ENCODE data around the gene ZNF580.
A peak's percentile ranks its signal among the peaks of the same experiment; 100 is the strongest.

ZNF580 gene

GRCh38 chr19:55613930-55614710, 26.7 kb upstream of the ZNF580 start:
- Mint-ChIP-seq H3K4me1 (peaks cover 29% of the 10 kb centered on the region), H3K4me3 (no peak overlapping the region)
- no peak for ATAC-seq (ENCODE audit: low read depth)

GRCh38 chr19:55614711-55615542, 25.9 kb upstream of the ZNF580 start:
- peaks cover 25% of the 10 kb centered on the region for H3K4me1 Mint-ChIP-seq
- H3K27me3 Mint-ChIP-seq = no peaks in the 10 kb centered on the region

More at GRCh38 chr19:55613930-55614710, 26.7 kb upstream of the ZNF580 start:
- Mint-ChIP-seq H3K27ac (no peak overlapping the region), H3K27me3 (no peaks in the 10 kb centered on the region), H3K9me3 (peaks cover 2% of the 10 kb centered on the region), H3K36me3 (peaks cover 19% of the 10 kb centered on the region)
- no peak for DNase-seq (ENCODE audit: low spot score in 2 of 2)

GRCh38 chr19:55615543-55616394, 25.0 kb upstream of the ZNF580 start:
- ATAC-seq (ENCODE audit: low read depth) (no peak), DNase-seq (ENCODE audit: low spot score in 2 of 2) (no peak)
- Mint-ChIP-seq H3K36me3 (peaks cover 8% of the 10 kb centered on the region), H3K4me3 (no peak overlapping the region), H3K27me3 (no peaks in the 10 kb centered on the region), H3K9me3 (no peaks in the 10 kb centered on the region), H3K27ac (no peak overlapping the region), H3K4me1 (peaks cover 22% of the 10 kb centered on the region)

More at GRCh38 chr19:55614711-55615542, 25.9 kb upstream of the ZNF580 start:
- H3K36me3 Mint-ChIP-seq = peaks cover 12% of the 10 kb centered on the region
- no peak overlapping the region for H3K27ac Mint-ChIP-seq
- peaks cover under 1% of the 10 kb centered on the region for H3K9me3 Mint-ChIP-seq
- ATAC-seq (ENCODE audit: low read depth) (no peak), DNase-seq (ENCODE audit: low spot score in 2 of 2) (no peak)
- H3K4me3 Mint-ChIP-seq = no peak overlapping the region

GRCh38 chr19:55616395-55616875, 24.4 kb upstream of the ZNF580 start:
- no peak for ATAC-seq (ENCODE audit: low read depth)
- Mint-ChIP-seq H3K4me3 (no peak overlapping the region), H3K36me3 (peaks cover 8% of the 10 kb centered on the region), H3K27me3 (no peaks in the 10 kb centered on the region), H3K4me1 (peaks cover 16% of the 10 kb centered on the region), H3K27ac (no peak overlapping the region), H3K9me3 (no peaks in the 10 kb centered on the region)
- DNase-seq (ENCODE audit: low spot score in 2 of 2) = no peak

GRCh38 chr19:55617426-55617825, 23.4 kb upstream of the ZNF580 start:
- no peak overlapping the region for H3K27ac Mint-ChIP-seq
- peaks cover 8% of the 10 kb centered on the region for H3K36me3 Mint-ChIP-seq
- H3K9me3 Mint-ChIP-seq = no peaks in the 10 kb centered on the region
- no peak for DNase-seq (ENCODE audit: low spot score in 2 of 2)
- no peak for ATAC-seq (ENCODE audit: low read depth)
- peaks cover 7% of the 10 kb centered on the region for H3K4me1 Mint-ChIP-seq
- H3K27me3 Mint-ChIP-seq = no peaks in the 10 kb centered on the region
- H3K4me3 Mint-ChIP-seq = no peak overlapping the region

- DNase-seq (ENCODE audit: low spot score in 2 of 2) = no peak
- H3K4me1 Mint-ChIP-seq = peaks cover 2% of the 10 kb centered on the region
- H3K36me3 Mint-ChIP-seq = peaks cover 7% of the 10 kb centered on the region
- H3K27ac Mint-ChIP-seq = no peak overlapping the region
- no peak for ATAC-seq (ENCODE audit: low read depth)
- no peak overlapping the region for H3K4me3 Mint-ChIP-seq
- H3K9me3 Mint-ChIP-seq = no peaks in the 10 kb centered on the region
- no peaks in the 10 kb centered on the region for H3K27me3 Mint-ChIP-seq
Observed at GRCh38 chr19:55618426-55618825, 22.4 kb upstream of the ZNF580 start.

- Mint-ChIP-seq H3K4me1 (peaks cover 9% of the 10 kb centered on the region), H3K27me3 (no peaks in the 10 kb centered on the region), H3K4me3 (no peak overlapping the region), H3K9me3 (peaks cover 2% of the 10 kb centered on the region), H3K27ac (no peak overlapping the region), H3K36me3 (peaks cover 7% of the 10 kb centered on the region)
- DNase-seq (ENCODE audit: low spot score in 2 of 2) (no peak), ATAC-seq (ENCODE audit: low read depth) (no peak)
Observed at GRCh38 chr19:55619286-55619685, 21.5 kb upstream of the ZNF580 start.

GRCh38 chr19:55620410-55621204, 20.2 kb upstream of the ZNF580 start:
- ATAC-seq (ENCODE audit: low read depth) (no peak), DNase-seq (ENCODE audit: low spot score in 2 of 2) (no peak)
- no peaks in the 10 kb centered on the region for H3K27me3 Mint-ChIP-seq
- no peak overlapping the region for H3K4me3 Mint-ChIP-seq
- peak overlapping the region; percentile 14 for H3K27ac Mint-ChIP-seq
- H3K36me3 Mint-ChIP-seq = peaks cover 7% of the 10 kb centered on the region
- H3K9me3 Mint-ChIP-seq = peaks cover 2% of the 10 kb centered on the region
- peaks cover 17% of the 10 kb centered on the region for H3K4me1 Mint-ChIP-seq

- DNase-seq (ENCODE audit: low spot score in 2 of 2) = no peak
- H3K4me3 Mint-ChIP-seq = no peak overlapping the region
- no peak overlapping the region for H3K27ac Mint-ChIP-seq
- peaks cover 2% of the 10 kb centered on the region for H3K9me3 Mint-ChIP-seq
- peaks cover 17% of the 10 kb centered on the region for H3K4me1 Mint-ChIP-seq
- no peak for ATAC-seq (ENCODE audit: low read depth)
- peaks cover 7% of the 10 kb centered on the region for H3K36me3 Mint-ChIP-seq
- no peaks in the 10 kb centered on the region for H3K27me3 Mint-ChIP-seq
Observed at GRCh38 chr19:55621205-55621672, 19.6 kb upstream of the ZNF580 start.

GRCh38 chr19:55621673-55622231, 19.1 kb upstream of the ZNF580 start:
- H3K4me3 Mint-ChIP-seq = no peak overlapping the region
- peaks cover 2% of the 10 kb centered on the region for H3K9me3 Mint-ChIP-seq
- peaks cover 5% of the 10 kb centered on the region for H3K36me3 Mint-ChIP-seq
- no peak for ATAC-seq (ENCODE audit: low read depth)
- H3K4me1 Mint-ChIP-seq = peaks cover 17% of the 10 kb centered on the region
- H3K27me3 Mint-ChIP-seq = no peaks in the 10 kb centered on the region
- no peak overlapping the region for H3K27ac Mint-ChIP-seq
- no peak for DNase-seq (ENCODE audit: low spot score in 2 of 2)

- Mint-ChIP-seq H3K36me3 (peaks cover 1% of the 10 kb centered on the region), H3K9me3 (peaks cover 2% of the 10 kb centered on the region), H3K4me3 (no peak overlapping the region), H3K27me3 (no peaks in the 10 kb centered on the region), H3K4me1 (peaks cover 17% of the 10 kb centered on the region), H3K27ac (no peak overlapping the region)
- ATAC-seq (ENCODE audit: low read depth) = no peak
- DNase-seq (ENCODE audit: low spot score in 2 of 2) = no peak
Observed at GRCh38 chr19:55622242-55622969, 18.4 kb upstream of the ZNF580 start.

- no peak for ATAC-seq (ENCODE audit: low read depth)
- H3K9me3 Mint-ChIP-seq = peaks cover 2% of the 10 kb centered on the region
- no peak overlapping the region for H3K4me3 Mint-ChIP-seq
- no peak overlapping the region for H3K27ac Mint-ChIP-seq
- no peaks in the 10 kb centered on the region for H3K27me3 Mint-ChIP-seq
- DNase-seq (ENCODE audit: low spot score in 2 of 2) = no peak
- no peaks in the 10 kb centered on the region for H3K36me3 Mint-ChIP-seq
- peaks cover 17% of the 10 kb centered on the region for H3K4me1 Mint-ChIP-seq
Observed at GRCh38 chr19:55623130-55623529, 17.7 kb upstream of the ZNF580 start.
